ENCODE data around the gene TES.

The TES gene

GRCh38 chr7:116271963-116272886, 61.9 kb downstream of the TES start:
- DNase-seq (ENCODE audit: low read depth), result no peak
- TF ChIP-seq POLR2A (IDR thresholded peaks at IDR 0.05; ENCODE audit: extremely low read depth, insufficient read length), result no peak
- no peak for TF ChIP-seq MAX (IDR thresholded peaks at IDR 0.05; ENCODE audit: low read depth, low read length)
- TF ChIP-seq CTCF (IDR thresholded peaks at IDR 0.05; ENCODE audit: low read depth, low read length), result no peak
- TF ChIP-seq MYC (IDR thresholded peaks at IDR 0.05; ENCODE audit: low read depth, low read length), result no peak
- no peak overlapping the region for H3K4me3 ChIP-seq (ENCODE audit: low read depth, low read length)

GRCh38 chr7:116273283-116273917, 63.1 kb downstream of the TES start:
- no peak for DNase-seq (ENCODE audit: low read depth)
- no peak for TF ChIP-seq MAX (IDR thresholded peaks at IDR 0.05; ENCODE audit: low read depth, low read length)
- no peak for TF ChIP-seq POLR2A (IDR thresholded peaks at IDR 0.05; ENCODE audit: extremely low read depth, insufficient read length)
- no peak for TF ChIP-seq CTCF (IDR thresholded peaks at IDR 0.05; ENCODE audit: low read depth, low read length)
- no peak for TF ChIP-seq MYC (IDR thresholded peaks at IDR 0.05; ENCODE audit: low read depth, low read length)
- H3K4me3 ChIP-seq (ENCODE audit: low read depth, low read length), result no peak overlapping the region

GRCh38 chr7:116273918-116274301, 63.6 kb downstream of the TES start:
- DNase-seq (ENCODE audit: low read depth), result no peak
- TF ChIP-seq MAX (IDR thresholded peaks at IDR 0.05; ENCODE audit: low read depth, low read length), result no peak
- TF ChIP-seq MYC (IDR thresholded peaks at IDR 0.05; ENCODE audit: low read depth, low read length), result no peak
- no peak for TF ChIP-seq CTCF (IDR thresholded peaks at IDR 0.05; ENCODE audit: low read depth, low read length)
- TF ChIP-seq POLR2A (IDR thresholded peaks at IDR 0.05; ENCODE audit: extremely low read depth, insufficient read length), result no peak
- H3K4me3 ChIP-seq (ENCODE audit: low read depth, low read length), result no peak overlapping the region

GRCh38 chr7:116277070-116277469, 66.7 kb downstream of the TES start:
- TF ChIP-seq POLR2A (IDR thresholded peaks at IDR 0.05; ENCODE audit: extremely low read depth, insufficient read length) (no peak), MYC (IDR thresholded peaks at IDR 0.05; ENCODE audit: low read depth, low read length) (no peak)
- no peak overlapping the region for H3K4me3 ChIP-seq (ENCODE audit: low read depth, low read length)
- DNase-seq (ENCODE audit: low read depth), result no peak

GRCh38 chr7:116279217-116279616, 68.9 kb downstream of the TES start:
- no peak for DNase-seq (ENCODE audit: low read depth)
- TF ChIP-seq CTCF (IDR thresholded peaks at IDR 0.05; ENCODE audit: low read depth, low read length), result no peak
- TF ChIP-seq MYC (IDR thresholded peaks at IDR 0.05; ENCODE audit: low read depth, low read length), result no peak
- TF ChIP-seq POLR2A (IDR thresholded peaks at IDR 0.05; ENCODE audit: extremely low read depth, insufficient read length), result no peak
- no peak overlapping the region for H3K4me3 ChIP-seq (ENCODE audit: low read depth, low read length)

GRCh38 chr7:116280803-116281202, 70.5 kb downstream of the TES start:
- H3K4me3 ChIP-seq (ENCODE audit: low read depth, low read length), result no peak overlapping the region
- no peak for TF ChIP-seq MYC (IDR thresholded peaks at IDR 0.05; ENCODE audit: low read depth, low read length)
- no peak for TF ChIP-seq POLR2A (IDR thresholded peaks at IDR 0.05; ENCODE audit: extremely low read depth, insufficient read length)
- no peak for TF ChIP-seq MAX (IDR thresholded peaks at IDR 0.05; ENCODE audit: low read depth, low read length)
- no peak for TF ChIP-seq CTCF (IDR thresholded peaks at IDR 0.05; ENCODE audit: low read depth, low read length)
- no peak for DNase-seq (ENCODE audit: low read depth)
